ENCODE measurements around the gene STS.
A peak's percentile ranks its signal among the peaks of the same experiment; 100 is the strongest.

STS gene

GRCh38 chrX:7146703-7147412 is 654 bp upstream of the STS start:
- no peaks in the 10 kb centered on the region for H3K27me3 ChIP-seq (ENCODE audit: insufficient read depth, low read length, poor library complexity)
- H3K9me3 ChIP-seq (ENCODE audit: insufficient read depth, low read length, severe bottlenecking), result no peaks in the 10 kb centered on the region
- peak overlapping the region; percentile 81 for H3K4me2 ChIP-seq (ENCODE audit: insufficient read depth, low read length)
- H3K4me1 ChIP-seq (ENCODE audit: insufficient read depth, low read length), result peaks cover 78% of the 10 kb centered on the region
- peak overlapping the region; percentile 76 for H2AFZ ChIP-seq (ENCODE audit: low read depth, low read length)
- peak overlapping the region; percentile 94 for H3K9ac ChIP-seq (ENCODE audit: low read depth, low read length)
- 0 out of 2 replicates have a peak, but pooled peaks cover 4% of the 10 kb centered on the region for H4K20me1 ChIP-seq (ENCODE audit: insufficient read depth, low read length)
- TF ChIP-seq EZH2 (IDR thresholded peaks at IDR 0.05; ENCODE audit: borderline replicate concordance, low read depth, low read length, severe bottlenecking) (no peak), CTCF (IDR thresholded peaks at IDR 0.05; ENCODE audit: borderline replicate concordance, extremely low read depth, low read length, poor library complexity, severe bottlenecking) (no peak)
- H3K36me3 ChIP-seq (ENCODE audit: insufficient read depth, low read length), result peaks cover 15% of the 10 kb centered on the region
- ATAC-seq (ENCODE audit: insufficient read depth, low read depth), result peak; percentile 26; the same call in 2 of the 3 replicates
- H3K79me2 ChIP-seq (ENCODE audit: insufficient read depth, low read length), result peaks cover 92% of the 10 kb centered on the region
- peak overlapping the region; percentile 98 for H3K27ac ChIP-seq (ENCODE audit: low read length)
- DNase-seq, result peak; percentile 34
- H3K4me3 ChIP-seq (ENCODE audit: low read depth in 1 of 2, low read length in 2 of 2), result peak overlapping the region; percentile 44 to 99

GRCh38 chrX:7147978-7148854 is 704 bp downstream of the STS start, which contains the start of gene PUDP:
Gene PUDP (minus strand): TSS chrX:7148153. CDS start chrX:7148113, 40 bp downstream.
- Histone ChIP-seq H3K4me2 (ENCODE audit: insufficient read depth, low read length) (peak within 1 kb of the TSS; percentile 81), H3K9ac (ENCODE audit: low read depth, low read length) (peak within 1 kb of the TSS; percentile 94), H3K27ac (ENCODE audit: low read length) (peak within 1 kb of the TSS; percentile 99), H4K20me1 (ENCODE audit: insufficient read depth, low read length) (0 out of 2 replicates have a peak, but pooled peaks cover 4% of the 10 kb centered on the region), H2AFZ (ENCODE audit: low read depth, low read length) (peak within 1 kb of the TSS; percentile 86), H3K79me2 (ENCODE audit: insufficient read depth, low read length) (peaks cover 87% of the 10 kb centered on the region), H3K9me3 (ENCODE audit: insufficient read depth, low read length, severe bottlenecking) (no peaks in the 10 kb centered on the region), H3K4me1 (ENCODE audit: insufficient read depth, low read length) (peaks cover 83% of the 10 kb centered on the region), H3K36me3 (ENCODE audit: insufficient read depth, low read length) (peaks cover 10% of the 10 kb centered on the region), H3K4me3 (ENCODE audit: low read depth in 1 of 2, low read length in 2 of 2) (peak within 1 kb of the TSS; percentile 76 to 99), H3K27me3 (ENCODE audit: insufficient read depth, low read length, poor library complexity) (no peaks in the 10 kb centered on the region)
- DNase-seq, result peak; percentile 86
- TF ChIP-seq EZH2 (IDR thresholded peaks at IDR 0.05; ENCODE audit: borderline replicate concordance, low read depth, low read length, severe bottlenecking) (no peak), CTCF (IDR thresholded peaks at IDR 0.05; ENCODE audit: borderline replicate concordance, extremely low read depth, low read length, poor library complexity, severe bottlenecking) (peak; percentile 33)
- peak; percentile 83 for ATAC-seq (ENCODE audit: insufficient read depth, low read depth)

- Histone ChIP-seq H3K4me3 (ENCODE audit: low read depth in 1 of 2, low read length in 2 of 2) (peak overlapping the region in 1 of 2 experiments; percentile 99; a peak in 2 of 4 replicates), H3K4me1 (ENCODE audit: insufficient read depth, low read length) (peaks cover 84% of the 10 kb centered on the region), H2AFZ (ENCODE audit: low read depth, low read length) (no peak overlapping the region), H3K27me3 (ENCODE audit: insufficient read depth, low read length, poor library complexity) (no peaks in the 10 kb centered on the region), H3K36me3 (ENCODE audit: insufficient read depth, low read length) (peaks cover 12% of the 10 kb centered on the region), H3K9ac (ENCODE audit: low read depth, low read length) (peak overlapping the region; percentile 94), H3K9me3 (ENCODE audit: insufficient read depth, low read length, severe bottlenecking) (no peaks in the 10 kb centered on the region), H3K79me2 (ENCODE audit: insufficient read depth, low read length) (peaks cover 79% of the 10 kb centered on the region), H3K4me2 (ENCODE audit: insufficient read depth, low read length) (peak overlapping the region; percentile 71), H4K20me1 (ENCODE audit: insufficient read depth, low read length) (no peaks in the 10 kb centered on the region), H3K27ac (ENCODE audit: low read length) (peak overlapping the region; percentile 99)
- DNase-seq (no peak), ATAC-seq (ENCODE audit: insufficient read depth, low read depth) (peak; percentile 18; the same call in 1 of the 3 replicates)
- TF ChIP-seq EZH2 (IDR thresholded peaks at IDR 0.05; ENCODE audit: borderline replicate concordance, low read depth, low read length, severe bottlenecking), result no peak
- TF ChIP-seq CTCF (IDR thresholded peaks at IDR 0.05; ENCODE audit: borderline replicate concordance, extremely low read depth, low read length, poor library complexity, severe bottlenecking), result no peak
Observed at GRCh38 chrX:7149411-7149810, 1.9 kb downstream of the STS start.

Data from DND-41 (cell line).